Measurements from ENCODE around the gene MTR.

GRCh38 chr1:236836157-236836556 lies 41.1 kb downstream of the MTR start:
- TF ChIP-seq SUZ12 (IDR thresholded peaks at IDR 0.05; ENCODE audit: extremely low read depth, insufficient read depth, insufficient read length) (no peak), ZNF274 (IDR thresholded peaks at IDR 0.05; ENCODE audit: low read depth, low read length) (no peak), YY1 (IDR thresholded peaks at IDR 0.05; ENCODE audit: insufficient read depth, insufficient read length) (no peak)
